Suprapubic skin (tissue), 4 donors: ENCODE results near the gene OOSP3. TPM values are rescaled to one million over a fixed set of nuclear protein-coding genes. Genes with fewer than 3 reads are reported as not detected.

Source experiments
- DNase-seq, 2 donors: peaks; one replicate each; pipeline ENCODE4 v3.0.0-alpha.2; 2019; ENCODE audit warnings: low spot score in 2 of 2
- H3K27ac ChIP-seq: fragments of 200-600 bp; sonication (generic); one replicate; pipeline ENCODE4 v1.5.1; 2019
- H3K27me3 ChIP-seq: fragments of 200-600 bp; sonication (generic); one replicate; pipeline ENCODE4 v1.5.1; 2019
- H3K36me3 ChIP-seq: fragments of 200-600 bp; sonication (generic); one replicate; pipeline ENCODE4 v1.5.1; 2019
- H3K4me1 ChIP-seq: fragments of 200-600 bp; sonication (generic); one replicate; pipeline ENCODE4 v1.5.1; 2019
- H3K4me3 ChIP-seq: fragments of 200-600 bp; sonication (generic); one replicate; pipeline ENCODE4 v1.5.1; 2019; ENCODE audit warnings: mild to moderate bottlenecking
- H3K9me3 ChIP-seq: fragments of 200-600 bp; sonication (generic); one replicate; pipeline ENCODE4 v1.5.1; 2019
- CTCF ChIP-seq, 2 donors: fragments of 200-600 bp in 1 of 2; fragments of 450-650 bp in 1 of 2; sonication (generic) in 1 of 2; IDR thresholded peaks; one replicate each; pipeline ENCODE4 v1.5.1; 2016 to 2019; ENCODE audit warnings: antibody characterized with exemption in 2 of 2, mild to moderate bottlenecking in 1 of 2, moderate library complexity in 1 of 2
- EP300 ChIP-seq: sonication (generic); formaldehyde crosslinking; IDR thresholded peaks from one replicate; pipeline ENCODE4 v1.6.1; 2017; ENCODE audit warnings: antibody characterized with exemption
- POLR2A ChIP-seq, 2 donors: fragments of 450-650 bp; IDR thresholded peaks; one replicate each; pipeline ENCODE4 v1.6.1; 2017; ENCODE audit warnings: antibody characterized with exemption in 2 of 2, mild to moderate bottlenecking in 2 of 2, moderate library complexity in 2 of 2
- POLR2AphosphoS5 ChIP-seq, 3 donors: sonication (generic); formaldehyde crosslinking; IDR thresholded peaks; one replicate each; pipeline ENCODE4 v1.6.1; 2017; ENCODE audit warnings: antibody characterized with exemption in 3 of 3
- WGBS: methylation state at CpG from one replicate; pipeline ENCODE4 v1.1.5; 2018; 5-methylcytosine and 5-hydroxymethylcytosine counted together
- total RNA-seq, 4 donors: library from RNA; depleted of rRNA; stranded (reverse); fragments of >200 nt; gene quantifications; one replicate each; pipeline ENCODE4 v1.1.0, GENCODE V29; 2016

OOSP3 gene
- not detected for total RNA-seq

GRCh38 chr11:59878575-59878974 lies at the start of gene OOSP3:
Gene OOSP3 (plus strand): TSS chr11:59878782. CDS start chr11:59878809, 27 bp downstream.
- Histone ChIP-seq H3K4me3 (no peak within 1 kb of the TSS), H3K36me3 (no peaks in the 10 kb centered on the region), H3K9me3 (no peaks in the 10 kb centered on the region), H3K4me1 (no peaks in the 10 kb centered on the region), H3K27ac (no peak within 1 kb of the TSS), H3K27me3 (no peaks in the 10 kb centered on the region)
- 54% methylated on average over 5 of the region's 5 CpGs for WGBS
- TF ChIP-seq CTCF (IDR thresholded peaks at IDR 0.05) = no peak
- TF ChIP-seq POLR2A (IDR thresholded peaks at IDR 0.05) = no peak
- no peak for TF ChIP-seq POLR2AphosphoS5 (IDR thresholded peaks at IDR 0.05)
- TF ChIP-seq EP300 = no peak
- no peak for DNase-seq

- H3K27me3 ChIP-seq = no peaks in the 10 kb centered on the region
- TF ChIP-seq POLR2A (IDR thresholded peaks at IDR 0.05) = no peak
- TF ChIP-seq CTCF (IDR thresholded peaks at IDR 0.05) = no peak
- TF ChIP-seq EP300 = no peak
- no peak for TF ChIP-seq POLR2AphosphoS5 (IDR thresholded peaks at IDR 0.05)
Observed at GRCh38 chr11:59829358-59829757, 49.2 kb upstream of the OOSP3 start.

GRCh38 chr11:59833602-59834001 lies 45.0 kb upstream of the OOSP3 start:
- Histone ChIP-seq H3K4me3 (no peak overlapping the region), H3K36me3 (no peaks in the 10 kb centered on the region), H3K27ac (no peak overlapping the region), H3K4me1 (no peaks in the 10 kb centered on the region), H3K27me3 (no peaks in the 10 kb centered on the region), H3K9me3 (no peaks in the 10 kb centered on the region)
- TF ChIP-seq POLR2A (IDR thresholded peaks at IDR 0.05) = no peak
- TF ChIP-seq CTCF (IDR thresholded peaks at IDR 0.05) = no peak
- TF ChIP-seq EP300 = no peak
- no peak for TF ChIP-seq POLR2AphosphoS5 (IDR thresholded peaks at IDR 0.05)
- no peak for DNase-seq
- WGBS = 73% methylated on average over 2 of the region's 2 CpGs

More at GRCh38 chr11:59829358-59829757, 49.2 kb upstream of the OOSP3 start:
- no peak overlapping the region for H3K27ac ChIP-seq
- 85% methylated on average over 3 of the region's 3 CpGs for WGBS
- H3K36me3 ChIP-seq = no peaks in the 10 kb centered on the region
- no peak for DNase-seq
- no peaks in the 10 kb centered on the region for H3K4me1 ChIP-seq
- no peak overlapping the region for H3K4me3 ChIP-seq
- no peaks in the 10 kb centered on the region for H3K9me3 ChIP-seq

- DNase-seq = no peak
- Histone ChIP-seq H3K4me1 (no peaks in the 10 kb centered on the region), H3K27me3 (no peaks in the 10 kb centered on the region), H3K27ac (no peak overlapping the region), H3K4me3 (no peak overlapping the region), H3K9me3 (no peaks in the 10 kb centered on the region), H3K36me3 (no peaks in the 10 kb centered on the region)
- TF ChIP-seq POLR2A (IDR thresholded peaks at IDR 0.05) = no peak
- TF ChIP-seq EP300 = no peak
- TF ChIP-seq POLR2AphosphoS5 (IDR thresholded peaks at IDR 0.05) = no peak
- no peak for TF ChIP-seq CTCF (IDR thresholded peaks at IDR 0.05)
Observed at GRCh38 chr11:59839615-59840014, 39.0 kb upstream of the OOSP3 start.

GRCh38 chr11:59841514-59841913 lies 37.1 kb upstream of the OOSP3 start:
- Histone ChIP-seq H3K4me3 (no peak overlapping the region), H3K27me3 (no peaks in the 10 kb centered on the region), H3K4me1 (no peaks in the 10 kb centered on the region), H3K36me3 (no peaks in the 10 kb centered on the region), H3K9me3 (no peaks in the 10 kb centered on the region), H3K27ac (no peak overlapping the region)
- WGBS = 81% methylated on average over 2 of the region's 2 CpGs
- DNase-seq = no peak
- TF ChIP-seq CTCF (IDR thresholded peaks at IDR 0.05) (no peak), POLR2AphosphoS5 (IDR thresholded peaks at IDR 0.05) (no peak), EP300 (no peak), POLR2A (IDR thresholded peaks at IDR 0.05) (no peak)
